ENCODE results near the gene FAM184B. TPM values are rescaled to one million over a fixed set of nuclear protein-coding genes. Genes with fewer than 3 reads are reported as not detected.

FAM184B gene
- total RNA-seq, 2 donors from 2014 or later, result 0.07 TPM; not detected in 1

DNA sequence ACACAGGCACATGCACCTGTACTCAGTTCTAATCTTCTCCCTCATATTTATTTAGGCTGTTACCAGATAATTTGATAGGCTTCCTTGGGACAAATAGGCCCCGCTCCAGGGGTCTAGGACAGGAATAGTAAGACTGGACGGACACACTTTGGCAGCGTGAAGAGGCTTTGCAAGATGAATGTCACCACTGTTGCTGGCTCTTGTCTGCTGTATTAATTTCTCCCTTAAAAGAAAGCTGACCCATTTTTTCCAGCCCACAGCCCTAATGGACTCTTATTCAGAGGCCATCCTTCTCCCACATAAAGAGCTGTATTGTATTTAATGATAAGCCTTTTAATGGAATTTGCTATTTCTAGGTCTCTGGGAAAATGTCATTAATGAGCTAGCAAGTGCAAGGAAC lies 18.0 kb downstream of the FAM184B start:
- Mint-ChIP-seq H3K27ac (no peak overlapping the region), H3K27me3 (ENCODE audit: insufficient read depth) (no peaks in the 10 kb centered on the region), H3K36me3 (ENCODE audit: low read depth) (no peaks in the 10 kb centered on the region), H3K4me3 (no peak overlapping the region), H3K4me1 (peaks cover 3% of the 10 kb centered on the region), H3K9me3 (peaks cover 27% of the 10 kb centered on the region)
- 88 to 96% methylated on average over 2 to 3 of the region's 3 CpGs for WGBS, 2 experiments (ENCODE audit: insufficient coverage in 1 of 2, insufficient read length in 1 of 2)
- Histone ChIP-seq H3K4me3 (ENCODE audit: low read length) (no peak overlapping the region), H3K9ac (ENCODE audit: extremely low read depth, low read length, poor library complexity, severe bottlenecking) (no peak overlapping the region), H3K4me1 (ENCODE audit: control insufficient read depth, insufficient read depth, low read length) (no peaks in the 10 kb centered on the region), H3K36me3 (ENCODE audit: control insufficient read depth, insufficient read depth, low read length) (no peaks in the 10 kb centered on the region), H3K27ac (ENCODE audit: low read depth, low read length) (no peak overlapping the region), H3K9me3 (ENCODE audit: control insufficient read depth, low read length) (peaks cover 17% of the 10 kb centered on the region), H3K27me3 (ENCODE audit: control insufficient read depth, insufficient read depth, low read length, poor library complexity, severe bottlenecking) (no peaks in the 10 kb centered on the region)
- TF ChIP-seq, protein P1, sequence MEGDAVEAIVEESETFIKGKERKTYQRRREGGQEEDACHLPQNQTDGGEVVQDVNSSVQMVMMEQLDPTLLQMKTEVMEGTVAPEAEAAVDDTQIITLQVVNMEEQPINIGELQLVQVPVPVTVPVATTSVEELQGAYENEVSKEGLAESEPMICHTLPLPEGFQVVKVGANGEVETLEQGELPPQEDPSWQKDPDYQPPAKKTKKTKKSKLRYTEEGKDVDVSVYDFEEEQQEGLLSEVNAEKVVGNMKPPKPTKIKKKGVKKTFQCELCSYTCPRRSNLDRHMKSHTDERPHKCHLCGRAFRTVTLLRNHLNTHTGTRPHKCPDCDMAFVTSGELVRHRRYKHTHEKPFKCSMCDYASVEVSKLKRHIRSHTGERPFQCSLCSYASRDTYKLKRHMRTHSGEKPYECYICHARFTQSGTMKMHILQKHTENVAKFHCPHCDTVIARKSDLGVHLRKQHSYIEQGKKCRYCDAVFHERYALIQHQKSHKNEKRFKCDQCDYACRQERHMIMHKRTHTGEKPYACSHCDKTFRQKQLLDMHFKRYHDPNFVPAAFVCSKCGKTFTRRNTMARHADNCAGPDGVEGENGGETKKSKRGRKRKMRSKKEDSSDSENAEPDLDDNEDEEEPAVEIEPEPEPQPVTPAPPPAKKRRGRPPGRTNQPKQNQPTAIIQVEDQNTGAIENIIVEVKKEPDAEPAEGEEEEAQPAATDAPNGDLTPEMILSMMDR (conservative IDR thresholded peaks at IDR 0.05), result no peak
- no peak for DNase-seq

DNA sequence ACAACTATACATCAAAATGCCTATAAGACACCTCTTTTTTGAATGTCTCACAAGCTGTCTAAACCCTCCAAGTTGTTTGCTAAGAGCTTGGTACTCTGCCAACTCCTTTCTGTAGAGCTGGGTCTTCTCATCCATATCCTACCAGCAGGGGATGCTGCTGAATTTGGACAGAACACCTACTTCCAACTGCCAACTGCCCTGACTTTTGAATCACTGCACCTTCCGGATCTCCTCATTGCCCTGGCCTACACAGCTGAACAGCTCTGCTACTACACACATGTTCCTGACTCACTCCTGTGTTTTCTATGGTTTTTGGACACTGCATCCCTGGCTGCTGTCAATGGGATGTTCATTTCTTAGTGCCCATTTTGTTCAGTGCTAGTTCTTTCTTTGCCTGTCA lies 18.7 kb downstream of the FAM184B start:
- H3K4me3 Mint-ChIP-seq, result no peak overlapping the region
- peaks cover 10% of the 10 kb centered on the region for H3K9me3 ChIP-seq (ENCODE audit: control insufficient read depth, low read length)
- TF ChIP-seq, protein P1 (conservative IDR thresholded peaks at IDR 0.05), result peak; percentile 54
- no peaks in the 10 kb centered on the region for H3K27me3 Mint-ChIP-seq (ENCODE audit: insufficient read depth)
- no peak overlapping the region for H3K27ac ChIP-seq (ENCODE audit: low read depth, low read length)
- no peak overlapping the region for H3K27ac Mint-ChIP-seq
- no peaks in the 10 kb centered on the region for H3K27me3 ChIP-seq (ENCODE audit: control insufficient read depth, insufficient read depth, low read length, poor library complexity, severe bottlenecking)
- H3K9ac ChIP-seq (ENCODE audit: extremely low read depth, low read length, poor library complexity, severe bottlenecking), result no peak overlapping the region
- no peaks in the 10 kb centered on the region for H3K36me3 ChIP-seq (ENCODE audit: control insufficient read depth, insufficient read depth, low read length)
- DNase-seq, result no peak
- WGBS, 2 experiments (ENCODE audit: insufficient coverage in 1 of 2, insufficient read length in 1 of 2), result 81 to 100% methylated on average over 1 of the region's 1 CpG
- no peaks in the 10 kb centered on the region for H3K4me1 ChIP-seq (ENCODE audit: control insufficient read depth, insufficient read depth, low read length)
- H3K9me3 Mint-ChIP-seq, result peaks cover 22% of the 10 kb centered on the region
- no peak overlapping the region for H3K4me3 ChIP-seq (ENCODE audit: low read length)
- peaks cover 3% of the 10 kb centered on the region for H3K4me1 Mint-ChIP-seq
- H3K36me3 Mint-ChIP-seq (ENCODE audit: low read depth), result no peaks in the 10 kb centered on the region

DNA sequence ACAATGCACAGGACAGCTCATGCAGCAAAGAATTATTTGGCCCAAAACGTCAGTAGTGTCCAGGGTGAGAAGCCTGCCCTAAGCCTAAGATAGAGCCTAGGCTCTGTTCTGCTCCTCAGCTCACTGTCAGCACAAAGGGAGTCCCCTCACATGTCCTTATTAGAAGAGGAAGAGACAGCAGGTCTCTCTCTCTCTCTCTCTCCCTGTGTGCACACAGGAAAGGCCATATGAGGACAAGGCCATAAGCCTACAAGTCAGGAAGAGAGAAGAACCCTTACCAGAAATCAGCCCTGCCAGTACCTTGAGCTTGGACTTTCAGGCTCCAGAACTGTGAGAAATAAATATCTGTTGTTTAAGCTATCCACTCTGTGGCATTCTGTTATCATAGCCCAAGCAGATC lies 20.4 kb downstream of the FAM184B start:
- Histone ChIP-seq H3K36me3 (ENCODE audit: control insufficient read depth, insufficient read depth, low read length) (no peaks in the 10 kb centered on the region), H3K27ac (ENCODE audit: low read depth, low read length) (no peak overlapping the region), H3K4me1 (ENCODE audit: control insufficient read depth, insufficient read depth, low read length) (no peaks in the 10 kb centered on the region), H3K9me3 (ENCODE audit: control insufficient read depth, low read length) (peaks cover 7% of the 10 kb centered on the region), H3K4me3 (ENCODE audit: low read length) (no peak overlapping the region), H3K27me3 (ENCODE audit: control insufficient read depth, insufficient read depth, low read length, poor library complexity, severe bottlenecking) (no peaks in the 10 kb centered on the region), H3K9ac (ENCODE audit: extremely low read depth, low read length, poor library complexity, severe bottlenecking) (no peak overlapping the region)
- Mint-ChIP-seq H3K36me3 (ENCODE audit: low read depth) (no peaks in the 10 kb centered on the region), H3K9me3 (peaks cover 10% of the 10 kb centered on the region), H3K27ac (no peak overlapping the region), H3K4me3 (no peak overlapping the region), H3K4me1 (peaks cover 3% of the 10 kb centered on the region), H3K27me3 (ENCODE audit: insufficient read depth) (peaks cover 3% of the 10 kb centered on the region)
- WGBS, 2 experiments (ENCODE audit: insufficient coverage in 1 of 2, insufficient read length in 1 of 2), result 59 to 75% methylated on average over 1 of the region's 1 CpG
- DNase-seq, result no peak
- TF ChIP-seq, protein P1 (conservative IDR thresholded peaks at IDR 0.05), result no peak
